H9 (cell line): ENCODE measurements around the gene ARPC5L. TPM values are rescaled to one million over a fixed set of nuclear protein-coding genes. Genes with fewer than 3 reads are reported as not detected.

Experiments used
- DNase-seq: peaks from one replicate; pipeline ENCODE4 v3.0.0-alpha.2; 2017
- H2AFZ ChIP-seq: one replicate; pipeline ENCODE4 v1.6.1; 2013; ENCODE audit warnings: mild to moderate bottlenecking, low read length, control low read depth, moderate library complexity
- H2AK5ac ChIP-seq: 2 replicates; pipeline ENCODE4 v1.6.1; 2013; ENCODE audit warnings: low read length, control low read depth, mixed read lengths; ENCODE audit not compliant: insufficient read length
- H2BK120ac ChIP-seq: one replicate; pipeline ENCODE4 v1.6.1; 2013; ENCODE audit warnings: low read depth, mild to moderate bottlenecking, low read length, control low read depth, inconsistent platforms; ENCODE audit not compliant: poor library complexity, severe bottlenecking
- H2BK12ac ChIP-seq: 2 replicates; pipeline ENCODE4 v1.6.1; 2013; ENCODE audit warnings: low read length, control low read depth, mixed read lengths, low read depth; ENCODE audit not compliant: insufficient read length
- H2BK15ac ChIP-seq: 2 replicates; pipeline ENCODE4 v1.6.1; 2013; ENCODE audit warnings: low read depth, low read length, control low read depth
- H2BK20ac ChIP-seq: one replicate; pipeline ENCODE4 v1.6.1; 2013; ENCODE audit warnings: low read depth, mild to moderate bottlenecking, low read length, control low read depth, inconsistent platforms; ENCODE audit not compliant: poor library complexity, severe bottlenecking
- H2BK5ac ChIP-seq: 2 replicates; pipeline ENCODE4 v1.6.1; 2013; ENCODE audit warnings: low read length, control low read depth, mixed read lengths; ENCODE audit not compliant: insufficient read length
- H3K14ac ChIP-seq: 2 replicates; pipeline ENCODE4 v1.6.1; 2013; ENCODE audit warnings: low read length, control low read depth; ENCODE audit not compliant: insufficient read depth
- H3K18ac ChIP-seq: 2 replicates; pipeline ENCODE4 v1.6.1; 2013; ENCODE audit warnings: low read depth, mild to moderate bottlenecking, mixed read lengths, low read length, control low read depth; ENCODE audit not compliant: insufficient read length
- H3K23ac ChIP-seq: 2 replicates; pipeline ENCODE4 v1.6.1; 2013; ENCODE audit warnings: low read length, control low read depth, mixed read lengths, low read depth; ENCODE audit not compliant: insufficient read length
- H3K23me2 ChIP-seq: 2 replicates; pipeline ENCODE4 v1.6.1; 2013; ENCODE audit warnings: low read depth, mild to moderate bottlenecking, mixed read lengths, low read length, control low read depth; ENCODE audit not compliant: insufficient read length, poor library complexity, severe bottlenecking
- H3K27ac ChIP-seq: 2 replicates; pipeline ENCODE4 v1.5.1; 2013; ENCODE audit warnings: low read length, control low read depth, mixed read lengths, low read depth; ENCODE audit not compliant: insufficient read length
- H3K27me3 ChIP-seq: 2 replicates; pipeline ENCODE4 v1.6.1; 2013; ENCODE audit warnings: low read length, control low read depth, inconsistent platforms; ENCODE audit not compliant: insufficient read depth
- H3K4ac ChIP-seq: 2 replicates; pipeline ENCODE4 v1.6.1; 2013; ENCODE audit warnings: low read depth, mild to moderate bottlenecking, control low read depth, inconsistent platforms, low read length, moderate library complexity
- H3K4me1 ChIP-seq: 2 replicates; pipeline ENCODE4 v1.6.1; 2013; ENCODE audit warnings: low read length, control low read depth, inconsistent platforms; ENCODE audit not compliant: insufficient read depth
- H3K4me2 ChIP-seq: 2 replicates; pipeline ENCODE4 v1.6.1; 2013; ENCODE audit warnings: low read length, control low read depth, mixed read lengths; ENCODE audit not compliant: insufficient read length, insufficient read depth
- H3K56ac ChIP-seq: 2 replicates; pipeline ENCODE4 v1.6.1; 2013; ENCODE audit warnings: low read depth, mild to moderate bottlenecking, mixed read lengths, low read length, control low read depth; ENCODE audit not compliant: insufficient read length
- H3K79me1 ChIP-seq: 2 replicates; pipeline ENCODE4 v1.6.1; 2013; ENCODE audit warnings: low read depth, mild to moderate bottlenecking, moderate library complexity, low read length, control low read depth, inconsistent platforms; ENCODE audit not compliant: insufficient read depth, poor library complexity, severe bottlenecking
- H3K79me2 ChIP-seq: 2 replicates; pipeline ENCODE4 v1.6.1; 2013; ENCODE audit warnings: low read length, control low read depth, inconsistent platforms; ENCODE audit not compliant: insufficient read depth
- H3K9ac ChIP-seq: 2 replicates; pipeline ENCODE4 v1.6.1; 2013; ENCODE audit warnings: low read length, control low read depth, mixed read lengths; ENCODE audit not compliant: insufficient read length; ENCODE audit errors: extremely low read depth
- H3K9me3 ChIP-seq: one replicate; pipeline ENCODE4 v1.6.1; 2013; ENCODE audit warnings: low read depth, low read length, inconsistent platforms; ENCODE audit not compliant: control insufficient read depth
- H3T11ph ChIP-seq: one replicate; pipeline ENCODE4 v1.6.1; 2013; ENCODE audit warnings: mild to moderate bottlenecking, low read length, control low read depth, inconsistent platforms
- H4K20me1 ChIP-seq: one replicate; pipeline ENCODE4 v1.6.1; 2013; ENCODE audit not compliant: control insufficient read depth, insufficient read length, insufficient read depth
- H4K5ac ChIP-seq: 2 replicates; pipeline ENCODE4 v1.6.1; 2013; ENCODE audit warnings: low read depth, mild to moderate bottlenecking, mixed read lengths, low read length, control low read depth; ENCODE audit not compliant: insufficient read length
- H4K8ac ChIP-seq: replicated peaks from 2 replicates; pipeline ENCODE4 v1.6.1; 2013; ENCODE audit warnings: low read length, control low read depth, mixed read lengths, low read depth; ENCODE audit not compliant: insufficient read length
- H4K91ac ChIP-seq: 2 replicates; pipeline ENCODE4 v1.6.1; 2013; ENCODE audit warnings: low read depth, mild to moderate bottlenecking, moderate library complexity, mixed read lengths, low read length, control low read depth; ENCODE audit not compliant: insufficient read length
- H3K27ac Mint-ChIP-seq, 3 experiments: 2 replicates in 2 of 3; 3 replicates in 1 of 3; pipeline ENCODE4 v1.8.0; 2020 to 2021; ENCODE audit warnings: mixed read lengths in 3 of 3, mild to moderate bottlenecking in 1 of 3, moderate library complexity in 1 of 3
- H3K27me3 Mint-ChIP-seq: 2 replicates; pipeline ENCODE4 v1.8.0; 2021; ENCODE audit warnings: low read depth, mild to moderate bottlenecking, moderate library complexity, mixed read lengths
- H3K36me3 Mint-ChIP-seq, 3 experiments: 2 replicates in 2 of 3; 3 replicates in 1 of 3; pipeline ENCODE4 v1.8.0; 2020 to 2021; ENCODE audit warnings: low read depth in 3 of 3, mixed read lengths in 3 of 3; ENCODE audit not compliant: insufficient read depth in 1 of 3
- H3K4me1 Mint-ChIP-seq, 2 experiments: 2 replicates each; pipeline ENCODE4 v1.8.0; 2020; ENCODE audit warnings: mixed read lengths in 2 of 2
- H3K4me3 Mint-ChIP-seq, 2 experiments: 2 replicates in 1 of 2; 3 replicates in 1 of 2; pipeline ENCODE4 v1.8.0; 2020 to 2021; ENCODE audit warnings: mild to moderate bottlenecking in 2 of 2, mixed read lengths in 2 of 2, moderate library complexity in 1 of 2
- H3K9me3 Mint-ChIP-seq, 2 experiments: 2 replicates in 1 of 2; 3 replicates in 1 of 2; pipeline ENCODE4 v1.8.0; 2020; ENCODE audit warnings: mild to moderate bottlenecking in 2 of 2, mixed read lengths in 2 of 2, moderate library complexity in 1 of 2
- WGBS: extraction: QIAGEN DNeasy Blood & Tissue Kit; methylation state at CpG from one replicate; pipeline ENCODE4 v1.1.7; 2013; ENCODE audit warnings: missing lambda C conversion rate, low lambda C conversion rate, mixed read lengths; ENCODE audit not compliant: insufficient read length; ENCODE audit errors: extremely low coverage; 5-methylcytosine and 5-hydroxymethylcytosine counted together
- total RNA-seq: library from RNA; stranded (reverse); gene quantifications from 2 replicates; pipeline ENCODE4 v1.2.1, GENCODE V29; 2021
- TF ChIP-seq, protein P1 (sequence below): fragments of 200-600 bp; sonication (generic); conservative IDR thresholded peaks from 3 replicates; pipeline ENCODE4 v1.8.0; 2021; ENCODE audit warnings: antibody characterized with exemption, mild to moderate bottlenecking

Gene ARPC5L
- total RNA-seq, 1 experiment from 2014 or later = 67.7 TPM

DNA sequence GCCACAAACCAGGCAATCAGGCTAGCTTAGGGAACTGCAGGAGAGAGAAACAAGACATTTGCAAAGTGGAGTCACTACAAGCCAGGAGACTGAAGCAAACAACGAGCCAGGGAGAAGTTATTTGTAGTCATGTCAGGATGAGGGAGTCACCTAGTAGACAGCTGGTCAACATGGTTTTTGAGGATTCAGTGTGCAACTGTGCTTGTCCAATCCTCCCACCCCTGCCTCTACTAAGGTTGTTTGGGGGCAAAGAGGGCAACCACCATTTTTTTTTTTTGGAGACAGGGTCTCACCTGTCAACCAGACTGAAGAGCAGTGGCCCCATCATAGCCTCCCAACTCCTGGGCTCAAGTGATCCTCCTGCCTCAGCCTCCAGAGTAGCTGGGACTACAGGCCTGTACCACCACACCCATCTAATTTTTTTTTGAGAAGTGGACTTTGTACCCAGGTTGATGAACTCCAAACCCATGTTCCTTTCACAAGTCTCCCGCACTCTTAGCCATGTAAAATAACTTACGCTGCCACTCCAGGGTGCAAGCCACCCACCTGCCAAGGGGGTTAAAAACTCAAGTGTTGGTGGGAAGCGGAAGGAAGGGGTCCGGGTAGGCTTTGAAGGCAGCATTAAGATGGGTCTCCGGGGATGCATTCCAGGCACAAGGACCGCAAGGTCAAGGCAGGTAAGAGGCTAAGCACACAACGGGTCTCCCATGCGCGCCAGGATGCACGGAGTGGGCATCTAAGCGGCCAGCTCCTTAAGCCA lies 1.2 kb upstream of the ARPC5L start:
- TF ChIP-seq, protein P1, sequence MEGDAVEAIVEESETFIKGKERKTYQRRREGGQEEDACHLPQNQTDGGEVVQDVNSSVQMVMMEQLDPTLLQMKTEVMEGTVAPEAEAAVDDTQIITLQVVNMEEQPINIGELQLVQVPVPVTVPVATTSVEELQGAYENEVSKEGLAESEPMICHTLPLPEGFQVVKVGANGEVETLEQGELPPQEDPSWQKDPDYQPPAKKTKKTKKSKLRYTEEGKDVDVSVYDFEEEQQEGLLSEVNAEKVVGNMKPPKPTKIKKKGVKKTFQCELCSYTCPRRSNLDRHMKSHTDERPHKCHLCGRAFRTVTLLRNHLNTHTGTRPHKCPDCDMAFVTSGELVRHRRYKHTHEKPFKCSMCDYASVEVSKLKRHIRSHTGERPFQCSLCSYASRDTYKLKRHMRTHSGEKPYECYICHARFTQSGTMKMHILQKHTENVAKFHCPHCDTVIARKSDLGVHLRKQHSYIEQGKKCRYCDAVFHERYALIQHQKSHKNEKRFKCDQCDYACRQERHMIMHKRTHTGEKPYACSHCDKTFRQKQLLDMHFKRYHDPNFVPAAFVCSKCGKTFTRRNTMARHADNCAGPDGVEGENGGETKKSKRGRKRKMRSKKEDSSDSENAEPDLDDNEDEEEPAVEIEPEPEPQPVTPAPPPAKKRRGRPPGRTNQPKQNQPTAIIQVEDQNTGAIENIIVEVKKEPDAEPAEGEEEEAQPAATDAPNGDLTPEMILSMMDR = no peak
- Histone ChIP-seq H2AFZ (no peak overlapping the region), H3K79me2 (peaks cover 20% of the 10 kb centered on the region; the same call in 1 of the 2 replicates), H3K14ac (peak overlapping the region; percentile 42), H3K4me2 (peak overlapping the region; percentile 78), H2BK20ac (no peak overlapping the region), H2BK5ac (no peak overlapping the region), H4K20me1 (no peaks in the 10 kb centered on the region), H3K9ac (peak overlapping the region; percentile 94), H3K27ac (no peak overlapping the region), H2BK15ac (no peak overlapping the region), H3K23me2 (peaks cover 11% of the 10 kb centered on the region), H3K4ac (no peak overlapping the region; the same call in 1 of the 2 replicates), H2BK120ac (no peak overlapping the region), H3K18ac (no peak overlapping the region), H2AK5ac (no peak overlapping the region), H3K79me1 (peaks cover 4% of the 10 kb centered on the region), H3T11ph (no peak overlapping the region), H3K9me3 (no peaks in the 10 kb centered on the region), H3K56ac (no peak overlapping the region), H4K8ac (no peak overlapping the region), H3K4me1 (0 out of 2 replicates have a peak, but pooled peaks cover 5% of the 10 kb centered on the region), H2BK12ac (no peak overlapping the region), H3K27me3 (no peaks in the 10 kb centered on the region), H4K5ac (peak overlapping the region; percentile 10), H4K91ac (peak overlapping the region; percentile 53), H3K23ac (no peak overlapping the region)
- Mint-ChIP-seq H3K27me3 (no peaks in the 10 kb centered on the region), H3K4me3 (peak overlapping the region; percentile 93 to 98), H3K36me3 (peaks cover 39 to 49% (median 44%) of the 10 kb centered on the region in 3 experiments), H3K27ac (peak overlapping the region; percentile 97 to 98 (median 98)), H3K9me3 (no peaks in the 10 kb centered on the region; a peak in 1 of 5 replicates), H3K4me1 (peaks cover 14 to 25% of the 10 kb centered on the region in 2 experiments)
- WGBS = no CpG with 5 or more reads among the region's 12 CpGs
- no peak for DNase-seq
